HG03066 (cell line): ENCODE data around the gene AGAP5.
"Not testable (repeated sequence)": the region's sequence is repeated elsewhere in the genome, so short reads cannot be mapped to it uniquely, and the experiment has no call there.

ENCODE experiments used
- ATAC-seq: cut with Tn5 transposase; IDR thresholded peaks from one replicate; pipeline ENCODE4 v1.9.1; 2021; ENCODE audit warnings: low read depth; ENCODE audit not compliant: unreplicated experiment

AGAP5 gene

GRCh38 chr10:73715179-73716156 is 17.6 kb upstream of the AGAP5 start:
- not testable (repeated sequence) for ATAC-seq

GRCh38 chr10:73714483-73714882 is 16.6 kb upstream of the AGAP5 start:
- ATAC-seq: not testable (repeated sequence)

GRCh38 chr10:73713912-73714311 is 16.0 kb upstream of the AGAP5 start:
- not testable (repeated sequence) for ATAC-seq

- ATAC-seq: not testable (repeated sequence)
Observed at GRCh38 chr10:73711683-73712082, 13.8 kb upstream of the AGAP5 start.

- not testable (repeated sequence) for ATAC-seq
Observed at GRCh38 chr10:73708122-73708521, 10.2 kb upstream of the AGAP5 start.

- not testable (repeated sequence) for ATAC-seq
Observed at GRCh38 chr10:73707628-73708027, 9.7 kb upstream of the AGAP5 start.

GRCh38 chr10:73706488-73706887 is 8.6 kb upstream of the AGAP5 start:
- not testable (repeated sequence) for ATAC-seq

GRCh38 chr10:73705506-73706072 is 7.7 kb upstream of the AGAP5 start:
- not testable (repeated sequence) for ATAC-seq

GRCh38 chr10:73703924-73704323 is 6.0 kb upstream of the AGAP5 start:
- not testable (repeated sequence) for ATAC-seq

GRCh38 chr10:73698819-73699218 is 910 bp upstream of the AGAP5 start:
- not testable (repeated sequence) for ATAC-seq

GRCh38 chr10:73695302-73695701 is 2.6 kb downstream of the AGAP5 start:
- not testable (repeated sequence) for ATAC-seq

GRCh38 chr10:73690755-73691154 is 7.2 kb downstream of the AGAP5 start:
- not testable (repeated sequence) for ATAC-seq

- ATAC-seq: not testable (repeated sequence)
Observed at GRCh38 chr10:73689596-73689995, 8.3 kb downstream of the AGAP5 start.

GRCh38 chr10:73687641-73688040 is 10.3 kb downstream of the AGAP5 start:
- ATAC-seq: not testable (repeated sequence)

GRCh38 chr10:73674546-73674945 is 23.4 kb downstream of the AGAP5 start:
- ATAC-seq: not testable (repeated sequence)

- ATAC-seq: not testable (repeated sequence)
Observed at GRCh38 chr10:73668378-73668777, 29.5 kb downstream of the AGAP5 start.

- not testable (repeated sequence) for ATAC-seq
Observed at GRCh38 chr10:73666153-73666809, 31.6 kb downstream of the AGAP5 start.

GRCh38 chr10:73665581-73665980 is 32.3 kb downstream of the AGAP5 start:
- ATAC-seq: not testable (repeated sequence)

- ATAC-seq: not testable (repeated sequence)
Observed at GRCh38 chr10:73664156-73665040, 33.5 kb downstream of the AGAP5 start.

GRCh38 chr10:73663621-73664020 is 34.3 kb downstream of the AGAP5 start:
- ATAC-seq: not testable (repeated sequence)
